DOHH2 (cell line): ENCODE measurements around the gene OR4D9.

ENCODE experiments used
- EZH2phosphoT487 ChIP-seq: fragments of 200-600 bp; sonication (generic); IDR thresholded peaks from 2 replicates; pipeline ENCODE4 v1.6.1; 2017; ENCODE audit warnings: borderline replicate concordance, mild to moderate bottlenecking, antibody characterized with exemption, low read length, moderate library complexity, mixed read lengths
- TF ChIP-seq, protein P1 (sequence below): fragments of 200-600 bp; sonication (generic); IDR thresholded peaks from one replicate; pipeline ENCODE4 v1.5.1; 2014; ENCODE audit warnings: antibody characterized with exemption, mild to moderate bottlenecking, low read depth, low read length; ENCODE audit not compliant: poor library complexity, severe bottlenecking

DNA sequence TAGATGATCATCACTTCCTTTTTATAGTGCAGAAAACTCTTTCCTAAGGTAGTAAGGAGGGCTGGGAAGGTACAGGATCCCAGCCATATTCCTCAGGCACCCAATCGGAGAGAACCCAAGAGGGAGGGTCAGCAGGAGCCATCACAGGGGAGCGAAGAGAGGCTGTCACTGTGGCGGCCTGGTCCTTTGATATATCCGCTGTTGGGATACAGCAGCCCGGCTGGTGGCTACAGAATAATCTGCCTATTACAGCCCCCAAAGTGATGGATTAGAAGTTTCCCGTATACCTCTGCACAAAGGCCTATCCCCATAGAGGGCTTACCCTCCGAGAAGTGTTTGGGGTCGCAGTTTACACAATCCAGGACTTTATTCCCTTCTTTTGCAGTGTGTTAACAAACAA lies 48.5 kb downstream of the OR4D9 start:
- TF ChIP-seq, protein P1, sequence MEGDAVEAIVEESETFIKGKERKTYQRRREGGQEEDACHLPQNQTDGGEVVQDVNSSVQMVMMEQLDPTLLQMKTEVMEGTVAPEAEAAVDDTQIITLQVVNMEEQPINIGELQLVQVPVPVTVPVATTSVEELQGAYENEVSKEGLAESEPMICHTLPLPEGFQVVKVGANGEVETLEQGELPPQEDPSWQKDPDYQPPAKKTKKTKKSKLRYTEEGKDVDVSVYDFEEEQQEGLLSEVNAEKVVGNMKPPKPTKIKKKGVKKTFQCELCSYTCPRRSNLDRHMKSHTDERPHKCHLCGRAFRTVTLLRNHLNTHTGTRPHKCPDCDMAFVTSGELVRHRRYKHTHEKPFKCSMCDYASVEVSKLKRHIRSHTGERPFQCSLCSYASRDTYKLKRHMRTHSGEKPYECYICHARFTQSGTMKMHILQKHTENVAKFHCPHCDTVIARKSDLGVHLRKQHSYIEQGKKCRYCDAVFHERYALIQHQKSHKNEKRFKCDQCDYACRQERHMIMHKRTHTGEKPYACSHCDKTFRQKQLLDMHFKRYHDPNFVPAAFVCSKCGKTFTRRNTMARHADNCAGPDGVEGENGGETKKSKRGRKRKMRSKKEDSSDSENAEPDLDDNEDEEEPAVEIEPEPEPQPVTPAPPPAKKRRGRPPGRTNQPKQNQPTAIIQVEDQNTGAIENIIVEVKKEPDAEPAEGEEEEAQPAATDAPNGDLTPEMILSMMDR: no peak
- TF ChIP-seq EZH2phosphoT487: no peak
